ENCODE data around the gene DPP6.

DNA sequence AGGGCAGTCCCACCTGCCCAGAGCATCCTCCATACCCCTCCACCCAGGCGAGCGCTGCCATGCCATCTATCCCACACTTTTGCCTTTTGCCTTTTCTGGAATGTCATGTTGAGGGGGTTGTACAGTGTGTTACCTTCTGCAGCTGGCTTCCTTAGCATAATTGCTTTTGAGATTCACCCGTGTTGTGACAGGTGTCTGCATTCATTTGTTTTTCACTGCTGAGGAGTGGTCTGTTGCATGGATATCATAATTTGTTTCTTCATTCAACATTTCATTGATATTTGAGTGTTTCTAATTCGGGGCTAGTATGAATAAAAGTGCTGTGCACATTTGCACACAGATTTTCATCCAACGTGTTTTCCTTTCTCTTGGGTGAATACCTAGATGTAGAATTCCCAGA, 596.8 kb downstream of the DPP6 start:
- TF ChIP-seq LEF1 (IDR thresholded peaks at IDR 0.05; ENCODE audit: borderline replicate concordance), result no peak
- no peak for TF ChIP-seq ZNF384 (IDR thresholded peaks at IDR 0.05)
- no peak for TF ChIP-seq HDGF (IDR thresholded peaks at IDR 0.05; ENCODE audit: borderline replicate concordance)
- no peak for TF ChIP-seq TARDBP (IDR thresholded peaks at IDR 0.05)
- no peak for TF ChIP-seq FOXA1 (IDR thresholded peaks at IDR 0.05)
- TF ChIP-seq SP1 (IDR thresholded peaks at IDR 0.05), result no peak
- TF ChIP-seq BHLHE40 (IDR thresholded peaks at IDR 0.05; ENCODE audit: borderline replicate concordance), result no peak

All from HEK293T (cell line).